ENCODE results near the gene SAPCD2.

DNA sequence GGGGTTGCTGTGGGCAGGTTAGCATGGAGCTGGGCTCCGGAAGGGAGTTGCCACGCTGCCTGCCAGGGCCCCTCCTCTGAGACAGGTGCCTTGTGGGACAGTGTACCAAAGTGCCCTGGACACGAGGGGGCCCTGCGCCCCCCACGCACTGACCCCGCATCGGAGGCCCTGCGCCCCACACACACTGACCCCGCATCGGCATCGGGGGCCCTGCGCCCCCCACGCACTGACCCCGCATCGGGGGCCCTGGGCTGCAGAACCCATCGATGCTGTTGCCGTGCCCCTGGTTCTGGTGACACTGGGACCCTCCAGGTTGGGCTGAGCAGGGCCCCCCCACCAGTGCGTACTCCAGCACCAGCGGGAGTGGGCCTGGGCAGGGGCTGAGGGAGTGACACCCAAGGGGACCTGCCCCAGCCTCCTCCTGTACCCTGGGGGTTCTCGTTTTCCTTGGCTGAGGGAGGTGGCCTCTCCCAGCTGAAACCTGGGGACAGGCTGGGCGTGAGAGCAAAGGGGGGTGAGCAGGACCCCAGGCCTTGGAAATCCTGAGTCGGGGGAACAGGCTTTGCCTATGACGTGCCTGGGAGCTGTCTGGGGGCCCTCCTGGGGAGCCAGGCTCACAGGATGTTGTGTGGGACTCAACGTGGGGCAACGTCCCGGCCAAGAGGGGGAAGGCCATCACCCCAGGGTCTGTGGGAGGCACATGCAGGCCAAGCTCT, 6.9 kb downstream of the SAPCD2 start:
- no peak for TF ChIP-seq CTCF (conservative IDR thresholded peaks at IDR 0.05; ENCODE audit: low read depth, low read length)
- no peak for TF ChIP-seq EZH2 (IDR thresholded peaks at IDR 0.05; ENCODE audit: borderline replicate concordance, low read depth, low read length, poor library complexity, severe bottlenecking)
